Measurements from ENCODE around the gene SWAP70.

SWAP70 gene

GRCh38 chr11:9624448-9624847 is 39.4 kb upstream of the SWAP70 start:
- no peak for ATAC-seq
- TF ChIP-seq ESRRG (CRISPR knock-in tag; IDR thresholded peaks at IDR 0.05) (no peak), ZNF565 (CRISPR knock-in tag; conservative IDR thresholded peaks at IDR 0.05; ENCODE audit: low read depth) (no peak), ARNTL (CRISPR knock-in tag; IDR thresholded peaks at IDR 0.05; ENCODE audit: borderline replicate concordance, low read depth) (no peak), ZFP30 (CRISPR knock-in tag; IDR thresholded peaks at IDR 0.05) (no peak), CSRNP3 (CRISPR knock-in tag; IDR thresholded peaks at IDR 0.05) (no peak), SNAI2 (CRISPR knock-in tag; IDR thresholded peaks at IDR 0.05) (no peak), OSR1 (CRISPR knock-in tag; IDR thresholded peaks at IDR 0.05) (no peak), TOX (CRISPR knock-in tag; IDR thresholded peaks at IDR 0.05; ENCODE audit: borderline replicate concordance) (no peak), ZC3H10 (CRISPR knock-in tag; IDR thresholded peaks at IDR 0.05) (no peak), ZNF70 (CRISPR knock-in tag; IDR thresholded peaks at IDR 0.05) (no peak)

- no peak for ATAC-seq
- TF ChIP-seq OSR1 (CRISPR knock-in tag; IDR thresholded peaks at IDR 0.05) (no peak), ESRRG (CRISPR knock-in tag; IDR thresholded peaks at IDR 0.05) (no peak), ZFP30 (CRISPR knock-in tag; IDR thresholded peaks at IDR 0.05) (no peak), ARNTL (CRISPR knock-in tag; IDR thresholded peaks at IDR 0.05; ENCODE audit: borderline replicate concordance, low read depth) (no peak), SNAI2 (CRISPR knock-in tag; IDR thresholded peaks at IDR 0.05) (no peak), ZFP3 (CRISPR knock-in tag; IDR thresholded peaks at IDR 0.05) (no peak), ZNF70 (CRISPR knock-in tag; IDR thresholded peaks at IDR 0.05) (no peak), PATZ1 (CRISPR knock-in tag; IDR thresholded peaks at IDR 0.05; ENCODE audit: borderline replicate concordance) (no peak), POU6F1 (CRISPR knock-in tag; IDR thresholded peaks at IDR 0.05; ENCODE audit: borderline replicate concordance, low read depth) (no peak), ISL1 (CRISPR knock-in tag; IDR thresholded peaks at IDR 0.05) (no peak), TOX (CRISPR knock-in tag; IDR thresholded peaks at IDR 0.05; ENCODE audit: borderline replicate concordance) (no peak), CSDC2 (CRISPR knock-in tag; IDR thresholded peaks at IDR 0.05) (no peak), CREB5 (CRISPR knock-in tag; IDR thresholded peaks at IDR 0.05; ENCODE audit: low read depth) (no peak), GLIS3 (CRISPR knock-in tag; IDR thresholded peaks at IDR 0.05) (no peak), RARB (CRISPR knock-in tag; IDR thresholded peaks at IDR 0.05) (no peak)
Observed at GRCh38 chr11:9625162-9625561, 38.7 kb upstream of the SWAP70 start.

- no peak for ATAC-seq
- TF ChIP-seq ZNF565 (CRISPR knock-in tag; conservative IDR thresholded peaks at IDR 0.05; ENCODE audit: low read depth): no peak
- TF ChIP-seq PATZ1 (CRISPR knock-in tag; IDR thresholded peaks at IDR 0.05; ENCODE audit: borderline replicate concordance): no peak
- no peak for TF ChIP-seq GLIS3 (CRISPR knock-in tag; IDR thresholded peaks at IDR 0.05)
- no peak for TF ChIP-seq ZC3H10 (CRISPR knock-in tag; IDR thresholded peaks at IDR 0.05)
- TF ChIP-seq OSR1 (CRISPR knock-in tag; IDR thresholded peaks at IDR 0.05): no peak
- TF ChIP-seq SNAI2 (CRISPR knock-in tag; IDR thresholded peaks at IDR 0.05): no peak
- TF ChIP-seq CSRNP3 (CRISPR knock-in tag; IDR thresholded peaks at IDR 0.05): no peak
Observed at GRCh38 chr11:9625728-9626127, 38.1 kb upstream of the SWAP70 start.
